Measurements from ENCODE around the gene LHFPL3.

DNA sequence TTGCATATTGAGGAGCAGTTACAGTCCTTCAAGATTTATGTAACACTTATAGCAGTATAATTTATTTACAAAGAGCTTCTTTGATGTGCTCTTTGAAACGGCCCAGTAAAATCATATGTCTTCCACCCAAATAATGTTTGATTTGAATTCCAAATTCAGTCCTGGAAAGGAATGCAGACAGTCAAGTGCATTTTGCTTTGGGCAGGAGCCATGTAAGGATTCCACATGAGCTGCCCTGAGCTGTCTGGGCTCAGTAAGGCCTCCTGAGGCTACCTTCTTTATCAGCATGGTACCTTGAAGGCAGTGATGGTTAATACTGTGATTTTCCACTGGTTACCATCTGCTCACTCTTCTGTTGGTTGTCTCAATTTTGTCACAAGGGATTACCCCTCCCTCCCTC is 41.6 kb upstream of the LHFPL3 start:
- TF ChIP-seq CTCF (IDR thresholded peaks at IDR 0.05) (no peak), EZH2 (IDR thresholded peaks at IDR 0.05; ENCODE audit: borderline replicate concordance, insufficient read depth, low read depth, low read length, poor library complexity, severe bottlenecking) (no peak)

Data from B cell (primary cell).